CD4-positive, alpha-beta T cell (primary cell): ENCODE measurements around the gene PCBP4. TPM values are rescaled to one million over a fixed set of nuclear protein-coding genes. Genes with fewer than 3 reads are reported as not detected.

Experiments
- ATAC-seq: fragments of 200-7000 bp; cut with Tn5 transposase; one replicate; pipeline ENCODE4 v1.10.0; 2022; ENCODE audit warnings: mild to moderate bottlenecking; ENCODE audit not compliant: poor library complexity
- CTCF ChIA-PET: fragments of 350-600 bp; sonication (Branson Sonifier 250); formaldehyde crosslinking; loops from one replicate; lab custom pipeline; 2021; ENCODE audit warnings: antibody characterized with exemption, inconsistent platforms; lab: Charles Lee
- POLR2A ChIA-PET: fragments of 350-600 bp; sonication (Branson Sonifier 250); formaldehyde crosslinking; loops from one replicate; lab custom pipeline; 2021; ENCODE audit warnings: antibody characterized with exemption, inconsistent platforms; lab: Charles Lee
- DNase-seq, 14 experiments: peaks; one replicate each; pipeline ENCODE4 v3.0.0-alpha.2; 2013 to 2020; ENCODE audit warnings: mixed read lengths in 2 of 14
- H3K27ac ChIP-seq, 2 donors: one replicate each; pipeline versions ENCODE4 v1.5.1 to v1.7.0; 2013; ENCODE audit warnings: low read length in 2 of 2, low read depth in 1 of 2, mild to moderate bottlenecking in 1 of 2
- H3K27me3 ChIP-seq, 2 experiments: 1 replicate in 1 of 2; 2 replicates in 1 of 2; pipeline versions ENCODE4 v1.6.1 to v1.7.0; 2013; ENCODE audit warnings: low read length in 2 of 2, control low read depth in 1 of 2, mild to moderate bottlenecking in 1 of 2, moderate library complexity in 1 of 2; ENCODE audit not compliant: insufficient read depth in 2 of 2, control insufficient read depth in 1 of 2
- H3K36me3 ChIP-seq: one replicate; pipeline ENCODE4 v1.6.1; 2013; ENCODE audit warnings: low read length, control low read depth; ENCODE audit not compliant: insufficient read depth
- H3K4me1 ChIP-seq: one replicate; pipeline ENCODE4 v1.6.1; 2013; ENCODE audit warnings: low read length, control low read depth; ENCODE audit not compliant: insufficient read depth
- H3K4me3 ChIP-seq: one replicate; pipeline ENCODE4 v1.5.1; 2013; ENCODE audit warnings: mild to moderate bottlenecking, low read length, moderate library complexity
- H3K9me3 ChIP-seq, 2 experiments: 1 replicate in 1 of 2; 2 replicates in 1 of 2; pipeline versions ENCODE4 v1.6.1 to v1.7.0; 2013; ENCODE audit warnings: low read length in 2 of 2, mild to moderate bottlenecking in 2 of 2, control low read depth in 1 of 2, moderate library complexity in 1 of 2; ENCODE audit not compliant: control insufficient read depth in 1 of 2, insufficient read depth in 1 of 2
- H3K27ac Mint-ChIP-seq: one replicate; pipeline ENCODE4 v1.8.0; 2020; ENCODE audit warnings: mixed read lengths
- H3K27me3 Mint-ChIP-seq: one replicate; pipeline ENCODE4 v1.8.0; 2021; ENCODE audit warnings: mixed read lengths
- H3K36me3 Mint-ChIP-seq: one replicate; pipeline ENCODE4 v1.8.0; 2021; ENCODE audit warnings: low read depth, mixed read lengths
- H3K4me1 Mint-ChIP-seq: one replicate; pipeline ENCODE4 v1.8.0; 2021; ENCODE audit warnings: low read depth, mixed read lengths
- H3K4me3 Mint-ChIP-seq: one replicate; pipeline ENCODE4 v1.8.0; 2020; ENCODE audit warnings: mild to moderate bottlenecking, mixed read lengths
- H3K9me3 Mint-ChIP-seq: one replicate; pipeline ENCODE4 v1.8.0; 2020; ENCODE audit warnings: mixed read lengths
- intact Hi-C, 2 experiments: fragments of 100-400 bp; cut with DNase I in 1 of 2; cut with micrococcal nuclease in 1 of 2; formaldehyde crosslinking; loops; one replicate each; pipeline versions ENCODE4 v1.15.1 to v1.9.0; 2023 to 2025; cut with DNase I, micrococcal nuclease
- total RNA-seq, 174 experiments: library from RNA in 2 of 174; stranded (reverse) in 2 of 174; gene quantifications; one replicate each; pipeline ENCODE4 v1.2.3 and lab custom pipeline; 2021 to 2026
- TF ChIP-seq, protein P1 (sequence below): fragments of 200-600 bp; IDR thresholded peaks from one replicate; pipeline ENCODE4 v1.8.0; 2022; ENCODE audit warnings: antibody characterized with exemption, mild to moderate bottlenecking

PCBP4 gene
- total RNA-seq, 2 experiments from 2014 or later, result 14.7 to 16.8 TPM

DNA sequence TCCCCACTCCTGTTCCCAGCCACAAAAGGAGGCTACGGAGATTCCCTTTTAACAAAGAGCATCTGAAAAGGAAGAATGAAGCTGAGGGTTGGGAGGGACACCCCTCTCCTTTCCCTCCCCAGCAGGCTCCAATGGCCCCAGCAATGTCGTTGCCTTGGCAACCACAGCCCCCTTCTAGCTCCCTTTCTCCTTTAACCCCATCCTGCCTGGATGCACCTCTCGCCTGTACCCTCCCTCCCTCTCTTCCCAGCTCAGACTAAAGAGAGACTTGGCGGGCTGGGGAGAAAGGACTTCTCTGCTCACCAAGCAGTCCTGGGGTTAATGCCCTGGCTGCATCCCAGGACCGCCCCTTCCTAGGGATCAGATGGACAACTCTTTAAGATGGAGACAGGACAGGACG, 35.5 kb upstream of the PCBP4 start:
- H3K4me3 Mint-ChIP-seq, result no peak overlapping the region
- peaks cover 17% of the 10 kb centered on the region for H3K4me1 Mint-ChIP-seq
- no peak overlapping the region for H3K27ac Mint-ChIP-seq
- Histone ChIP-seq H3K27ac (no peak overlapping the region), H3K27me3 (no peaks in the 10 kb centered on the region), H3K36me3 (no peaks in the 10 kb centered on the region), H3K9me3 (no peaks in the 10 kb centered on the region), H3K4me3 (no peak overlapping the region), H3K4me1 (peaks cover 24% of the 10 kb centered on the region)
- TF ChIP-seq, protein P1, sequence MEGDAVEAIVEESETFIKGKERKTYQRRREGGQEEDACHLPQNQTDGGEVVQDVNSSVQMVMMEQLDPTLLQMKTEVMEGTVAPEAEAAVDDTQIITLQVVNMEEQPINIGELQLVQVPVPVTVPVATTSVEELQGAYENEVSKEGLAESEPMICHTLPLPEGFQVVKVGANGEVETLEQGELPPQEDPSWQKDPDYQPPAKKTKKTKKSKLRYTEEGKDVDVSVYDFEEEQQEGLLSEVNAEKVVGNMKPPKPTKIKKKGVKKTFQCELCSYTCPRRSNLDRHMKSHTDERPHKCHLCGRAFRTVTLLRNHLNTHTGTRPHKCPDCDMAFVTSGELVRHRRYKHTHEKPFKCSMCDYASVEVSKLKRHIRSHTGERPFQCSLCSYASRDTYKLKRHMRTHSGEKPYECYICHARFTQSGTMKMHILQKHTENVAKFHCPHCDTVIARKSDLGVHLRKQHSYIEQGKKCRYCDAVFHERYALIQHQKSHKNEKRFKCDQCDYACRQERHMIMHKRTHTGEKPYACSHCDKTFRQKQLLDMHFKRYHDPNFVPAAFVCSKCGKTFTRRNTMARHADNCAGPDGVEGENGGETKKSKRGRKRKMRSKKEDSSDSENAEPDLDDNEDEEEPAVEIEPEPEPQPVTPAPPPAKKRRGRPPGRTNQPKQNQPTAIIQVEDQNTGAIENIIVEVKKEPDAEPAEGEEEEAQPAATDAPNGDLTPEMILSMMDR, result no peak
- intact Hi-C loops, result loop anchor here in 1 of 2 experiments (2.0 kb wide), 1 partner anchor 52 kb away; no protein-coding TSS in a partner anchor
- H3K27me3 Mint-ChIP-seq, result no peaks in the 10 kb centered on the region
- POLR2A ChIA-PET, result interaction anchor here (1.6 to 1.9 kb wide), 2 partner anchors 50 to 121 kb away, joined by 5 to 8 read pairs; no protein-coding TSS in a partner anchor
- no peak for ATAC-seq
- DNase-seq, result no peak
- no peaks in the 10 kb centered on the region for H3K36me3 Mint-ChIP-seq
- H3K9me3 Mint-ChIP-seq, result no peaks in the 10 kb centered on the region
- CTCF ChIA-PET, result interaction anchor here (1.4 to 2.9 kb wide), 4 partner anchors 19 to 141 kb away, joined by 6 to 30 read pairs (median 16); partner anchors contain the start of genes ACY1 and DUSP7

GRCh38 chr3:52001443-52001974, 34.3 kb upstream of the PCBP4 start:
- Mint-ChIP-seq H3K27ac (peak overlapping the region; percentile 20), H3K36me3 (no peaks in the 10 kb centered on the region), H3K4me3 (peak overlapping the region; percentile 25), H3K27me3 (no peaks in the 10 kb centered on the region), H3K9me3 (no peaks in the 10 kb centered on the region), H3K4me1 (peaks cover 17% of the 10 kb centered on the region)
- H3K27ac ChIP-seq, result no peak overlapping the region
- DNase-seq (peak; percentile 78 to 92 (median 82)), ATAC-seq (peak; percentile 99)
- intact Hi-C loops, result loop anchor here (1.0 kb wide), 4 partner anchors 122 to 446 kb away; no protein-coding TSS in a partner anchor
- TF ChIP-seq, protein P1, result peak; percentile 96
- ChIA-PET POLR2A (interaction anchor here (0.9 to 1.9 kb wide), 6 partner anchors 51 to 122 kb away, joined by 3 to 10 read pairs (median 4); partner anchors contain the start of genes DUSP7 and RRP9), CTCF (interaction anchor here (0.7 to 2.9 kb wide), 17 partner anchors 11 to 153 kb away, joined by 3 to 30 read pairs (median 5); partner anchors contain the start of genes ABHD14B, ACY1, DUSP7 and PARP3)
- no peaks in the 10 kb centered on the region for H3K9me3 ChIP-seq
- peaks cover 22% of the 10 kb centered on the region for H3K4me1 ChIP-seq
- H3K4me3 ChIP-seq, result no peak overlapping the region
- H3K36me3 ChIP-seq, result no peaks in the 10 kb centered on the region
- H3K27me3 ChIP-seq, result no peaks in the 10 kb centered on the region

DNA sequence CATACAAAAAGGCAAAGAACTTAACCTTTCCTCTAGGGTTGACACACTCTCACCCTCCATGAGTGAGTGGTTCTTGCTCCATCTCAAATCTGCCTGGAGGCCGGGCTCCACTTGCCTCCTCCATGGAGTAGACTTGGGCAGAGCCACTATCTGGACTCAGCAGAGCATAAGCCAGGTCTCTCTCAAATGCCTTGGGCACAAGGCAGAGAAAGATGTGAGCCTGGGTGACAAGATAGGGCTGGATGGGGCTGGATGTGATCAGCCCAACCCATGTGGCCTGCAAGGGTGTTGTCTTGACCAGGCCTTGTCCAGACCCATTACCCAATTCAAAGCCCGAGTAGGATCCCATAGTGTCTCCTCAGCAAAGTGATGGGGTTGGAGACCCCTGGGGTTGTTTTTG, 32.6 kb upstream of the PCBP4 start:
- H3K9me3 ChIP-seq, result no peaks in the 10 kb centered on the region
- peaks cover 5% of the 10 kb centered on the region for H3K36me3 ChIP-seq
- no peak overlapping the region for H3K27ac ChIP-seq
- H3K27me3 Mint-ChIP-seq, result no peaks in the 10 kb centered on the region
- H3K4me3 Mint-ChIP-seq, result peak overlapping the region; percentile 39
- H3K4me3 ChIP-seq, result no peak overlapping the region
- H3K36me3 Mint-ChIP-seq, result peaks cover 9% of the 10 kb centered on the region
- DNase-seq (no peak), ATAC-seq (no peak)
- TF ChIP-seq, protein P1, result no peak
- no peaks in the 10 kb centered on the region for H3K9me3 Mint-ChIP-seq
- ChIA-PET POLR2A (no interaction called here), CTCF (no interaction called here)
- peaks cover 18% of the 10 kb centered on the region for H3K4me1 Mint-ChIP-seq
- no peak overlapping the region for H3K27ac Mint-ChIP-seq
- H3K4me1 ChIP-seq, result peaks cover 22% of the 10 kb centered on the region
- H3K27me3 ChIP-seq, result no peaks in the 10 kb centered on the region
- intact Hi-C loops, result loop anchor here in 1 of 2 experiments (5.0 to 10.0 kb wide), 3 partner anchors 287 to 705 kb away; partner anchors contain the start of genes GLT8D1, GLYCTK and SPCS1
